C4-2B (cell line): ENCODE measurements around the gene UBTD1.

Experiments
- H3K27ac ChIP-seq: fragments of 450-650 bp; 2 replicates; pipeline ENCODE4 v1.5.1; 2017
- ZFX ChIP-seq: fragments of 450-650 bp; IDR thresholded peaks from 2 replicates; pipeline ENCODE4 v1.6.1; 2017
- TF ChIP-seq, protein P1 (sequence below): fragments of 450-650 bp; conservative IDR thresholded peaks from 2 replicates; pipeline ENCODE4 v1.5.1; 2017; ENCODE audit warnings: mild to moderate bottlenecking

The UBTD1 gene

DNA sequence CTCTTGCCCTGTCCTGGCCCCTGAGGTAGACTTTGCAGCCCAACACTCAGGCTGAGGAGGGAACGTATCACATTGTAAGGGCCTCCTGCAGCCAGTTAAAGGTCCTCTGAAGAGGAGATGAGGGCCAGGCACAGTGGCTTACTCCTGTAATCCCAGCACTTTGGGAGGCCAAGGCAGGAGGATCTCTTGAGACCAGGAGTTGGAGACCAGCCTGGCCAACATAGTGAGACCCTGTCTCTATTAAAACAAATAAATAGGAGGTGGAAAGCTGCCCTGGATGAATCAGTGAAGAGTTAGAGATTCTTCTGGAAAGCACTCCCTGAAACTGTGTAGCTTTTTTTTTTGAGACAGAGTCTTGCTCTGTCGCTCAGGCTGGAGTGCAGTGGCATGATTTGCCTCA, 88.5 kb downstream of the UBTD1 start:
- no peak overlapping the region for H3K27ac ChIP-seq
- TF ChIP-seq ZFX, result no peak
- TF ChIP-seq, protein P1, sequence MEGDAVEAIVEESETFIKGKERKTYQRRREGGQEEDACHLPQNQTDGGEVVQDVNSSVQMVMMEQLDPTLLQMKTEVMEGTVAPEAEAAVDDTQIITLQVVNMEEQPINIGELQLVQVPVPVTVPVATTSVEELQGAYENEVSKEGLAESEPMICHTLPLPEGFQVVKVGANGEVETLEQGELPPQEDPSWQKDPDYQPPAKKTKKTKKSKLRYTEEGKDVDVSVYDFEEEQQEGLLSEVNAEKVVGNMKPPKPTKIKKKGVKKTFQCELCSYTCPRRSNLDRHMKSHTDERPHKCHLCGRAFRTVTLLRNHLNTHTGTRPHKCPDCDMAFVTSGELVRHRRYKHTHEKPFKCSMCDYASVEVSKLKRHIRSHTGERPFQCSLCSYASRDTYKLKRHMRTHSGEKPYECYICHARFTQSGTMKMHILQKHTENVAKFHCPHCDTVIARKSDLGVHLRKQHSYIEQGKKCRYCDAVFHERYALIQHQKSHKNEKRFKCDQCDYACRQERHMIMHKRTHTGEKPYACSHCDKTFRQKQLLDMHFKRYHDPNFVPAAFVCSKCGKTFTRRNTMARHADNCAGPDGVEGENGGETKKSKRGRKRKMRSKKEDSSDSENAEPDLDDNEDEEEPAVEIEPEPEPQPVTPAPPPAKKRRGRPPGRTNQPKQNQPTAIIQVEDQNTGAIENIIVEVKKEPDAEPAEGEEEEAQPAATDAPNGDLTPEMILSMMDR, result no peak

DNA sequence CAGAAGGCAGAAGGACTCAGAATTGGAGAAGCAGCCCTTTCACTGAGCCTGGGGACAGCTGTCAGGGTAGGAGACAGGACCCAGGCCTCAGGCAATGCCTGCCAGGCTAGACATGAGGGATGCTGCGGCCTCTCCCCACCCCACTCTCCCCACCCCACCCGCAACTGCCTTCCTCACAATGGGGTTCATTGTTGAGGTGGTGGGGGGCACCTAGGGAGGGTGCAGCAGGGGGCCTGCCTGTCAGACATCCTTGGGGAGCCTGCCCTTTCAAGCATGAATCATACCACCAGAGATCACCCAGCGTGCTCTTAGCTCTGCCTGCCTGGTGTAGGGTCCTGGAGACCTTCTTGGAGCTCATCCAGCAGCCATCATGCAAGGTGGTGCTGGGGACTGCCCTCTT, 90.8 kb downstream of the UBTD1 start, which contains the start of gene C10orf62:
Gene C10orf62 (plus strand): TSS at position 243 of the 400 bp plus-strand sequence. CDS start 177 bp downstream, outside the sequence.
- H3K27ac ChIP-seq, result no peak within 1 kb of the TSS
- TF ChIP-seq ZFX, result no peak
- TF ChIP-seq, protein P1, result no peak

DNA sequence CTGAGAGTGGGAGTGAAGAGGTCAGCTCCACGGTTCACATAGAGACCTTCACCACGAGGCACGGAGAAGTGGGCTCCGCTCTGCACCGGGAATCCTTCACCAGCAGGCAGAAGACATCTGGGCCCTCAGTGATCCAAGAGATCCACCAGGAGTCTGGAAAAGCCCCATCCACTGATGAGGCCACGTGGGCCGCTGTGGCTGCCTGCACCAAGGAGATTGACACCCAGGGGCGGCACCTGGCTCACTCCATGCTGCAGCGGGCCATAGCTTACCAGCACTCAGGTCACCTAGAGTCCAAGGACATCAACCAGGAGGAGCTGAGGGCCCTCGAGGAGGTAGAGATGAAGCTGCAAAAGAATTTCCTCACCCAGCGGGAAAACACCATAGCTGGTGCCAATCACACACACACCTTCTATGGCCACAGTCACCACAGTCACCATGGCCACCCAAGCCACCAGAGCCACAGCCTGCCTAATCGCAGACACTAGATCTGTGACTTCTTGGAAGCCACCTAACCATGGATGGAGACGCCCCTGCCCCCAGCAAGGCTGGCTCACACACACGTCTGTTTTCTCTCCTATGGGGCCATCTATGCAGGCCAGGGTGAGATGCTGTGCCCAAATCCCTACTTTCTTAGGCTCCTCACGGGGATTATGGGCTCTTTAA, 91.5 kb downstream of the UBTD1 start:
- TF ChIP-seq ZFX, result no peak
- H3K27ac ChIP-seq, result no peak overlapping the region

DNA sequence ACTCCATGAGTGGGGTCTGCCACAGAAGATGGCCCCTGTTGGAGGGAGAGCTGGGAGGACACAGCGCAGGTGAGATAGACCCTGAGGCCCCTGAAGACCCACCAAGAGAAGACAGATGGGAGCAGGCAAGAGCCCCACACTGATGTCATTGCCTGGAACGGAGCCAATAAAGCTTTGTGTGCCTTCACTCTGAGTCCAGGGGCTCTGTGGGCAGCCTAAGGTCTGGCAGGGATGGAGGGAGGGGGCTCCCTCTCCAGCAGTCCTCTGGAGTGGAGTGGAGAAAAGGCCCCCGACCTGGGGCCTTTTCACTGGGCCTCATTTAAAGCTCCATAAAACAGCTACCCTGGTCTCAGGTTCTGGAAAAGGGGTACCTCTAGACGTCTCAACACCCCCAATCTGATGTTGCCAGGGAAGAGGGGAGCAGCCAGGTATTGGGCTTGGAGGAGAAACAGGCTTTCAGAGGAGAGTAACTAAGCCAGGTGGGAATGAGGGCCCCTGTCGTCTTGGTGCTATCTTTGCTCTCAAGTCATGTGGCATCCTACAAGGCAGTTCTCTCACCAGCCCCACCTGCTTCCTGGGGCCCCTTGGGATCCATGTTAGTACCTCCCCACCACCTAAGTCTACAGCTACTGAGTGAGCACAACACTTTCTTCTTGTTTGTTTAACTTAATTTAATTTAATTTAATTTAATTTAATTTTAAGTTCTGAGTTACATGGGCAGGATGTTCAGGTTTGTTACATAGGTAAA, 92.2 kb downstream of the UBTD1 start:
- H3K27ac ChIP-seq, result no peak overlapping the region
- TF ChIP-seq ZFX, result no peak
- TF ChIP-seq, protein P1, result no peak

DNA sequence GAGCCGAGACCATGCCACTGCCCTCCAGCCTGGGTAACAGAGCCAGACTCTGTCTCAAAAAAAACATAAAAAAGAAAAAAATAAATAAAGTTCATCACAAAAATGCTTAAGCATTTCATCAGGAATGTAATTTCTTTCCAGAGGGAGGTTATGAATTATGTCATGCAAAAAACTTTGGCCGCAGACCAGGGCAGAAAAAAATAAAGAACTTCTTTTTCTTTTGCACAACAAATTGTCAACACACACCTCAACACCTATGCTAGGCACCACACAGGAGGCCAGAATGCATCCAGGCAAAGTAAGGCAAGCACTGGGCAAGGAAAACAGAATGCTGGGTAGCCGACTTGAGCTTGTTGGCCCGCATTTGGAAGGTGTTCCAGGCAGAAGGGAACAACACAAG, 94.7 kb downstream of the UBTD1 start:
- TF ChIP-seq ZFX, result no peak
- no peak overlapping the region for H3K27ac ChIP-seq

DNA sequence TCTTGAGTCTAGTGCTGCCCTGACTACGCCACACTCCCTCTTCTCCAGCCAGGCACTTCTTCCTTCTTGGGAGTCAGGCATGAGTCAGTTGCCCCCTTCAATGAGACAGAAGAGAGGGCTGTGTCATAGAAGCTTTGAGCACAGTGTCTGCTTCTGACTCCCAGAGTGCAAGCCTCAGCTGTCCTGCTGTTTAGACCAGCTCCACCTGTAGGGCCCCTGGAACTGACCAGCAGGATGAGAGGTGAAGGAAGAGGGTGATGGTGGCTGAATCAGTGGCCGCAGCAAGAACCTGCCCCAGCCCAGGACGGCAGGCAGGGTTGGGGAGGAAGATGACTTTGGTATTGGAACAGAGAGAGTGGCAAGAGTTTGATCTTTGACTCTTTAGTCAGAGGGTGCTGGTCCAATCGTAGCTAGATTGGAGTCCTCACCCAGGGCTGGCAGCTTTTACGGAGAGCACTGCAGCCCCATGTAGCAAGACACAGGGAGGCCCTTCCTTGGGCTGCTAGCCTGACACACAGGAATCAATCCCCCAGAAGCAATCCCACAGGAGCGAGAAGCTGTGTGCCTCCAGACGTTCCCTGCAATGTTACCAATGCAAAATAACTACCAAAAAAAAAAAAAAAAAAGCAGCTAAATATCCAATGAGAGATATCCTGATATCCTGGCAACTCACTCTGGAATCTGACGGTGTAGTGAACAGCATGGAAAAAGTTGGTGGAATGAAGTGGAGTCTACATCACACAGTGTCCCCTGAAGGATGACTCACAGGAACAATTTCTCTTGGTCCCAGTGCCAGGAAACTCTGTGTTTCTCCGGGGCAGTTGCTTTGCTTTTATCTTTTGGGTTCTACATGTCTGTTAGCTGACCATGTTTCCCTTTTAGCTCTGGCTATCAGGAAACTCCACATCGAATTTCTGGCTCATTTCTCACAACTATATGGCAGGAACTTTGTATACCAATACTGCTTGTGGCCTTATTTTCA, 97.7 kb downstream of the UBTD1 start:
- TF ChIP-seq ZFX, result no peak
- TF ChIP-seq, protein P1, result no peak
- H3K27ac ChIP-seq, result peak overlapping the region; percentile 11; the same call in 1 of the 2 replicates

DNA sequence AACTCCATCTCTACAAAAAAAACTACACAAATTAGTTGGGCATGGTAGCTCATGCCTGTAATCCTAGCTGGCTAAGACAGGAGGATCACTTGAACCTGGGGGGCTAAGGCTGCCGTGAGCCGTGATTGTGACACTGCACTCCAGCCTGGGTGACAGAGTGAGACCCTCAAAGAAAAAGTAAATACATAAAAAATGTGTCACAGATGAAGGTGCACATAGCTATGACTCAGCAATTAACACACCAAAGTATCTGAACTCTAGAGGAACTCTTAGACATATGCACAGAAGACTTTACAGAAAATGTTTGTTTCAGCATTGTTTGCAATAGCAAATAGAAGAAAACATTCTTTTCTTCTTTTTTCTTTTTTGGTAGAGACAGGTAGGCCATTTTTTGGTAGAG, 99.1 kb downstream of the UBTD1 start:
- TF ChIP-seq, protein P1, result no peak
- TF ChIP-seq ZFX, result no peak
- H3K27ac ChIP-seq, result 0 out of 2 replicates have a peak overlapping the region, but pooled peaks have one; percentile 10
